MM.1S (cell line): ENCODE data around the gene FRMD3.

Experiments used
- CTCF ChIP-seq: fragments of 300-600 bp; sonication (generic); IDR thresholded peaks from 2 replicates; pipeline ENCODE4 v1.5.1; 2016; ENCODE audit warnings: antibody characterized with exemption, low read length, mixed read lengths
- EZH2phosphoT487 ChIP-seq: fragments of 300-600 bp; sonication (generic); IDR thresholded peaks from 2 replicates; pipeline ENCODE4 v1.6.1; 2018; ENCODE audit warnings: antibody characterized with exemption, low read length

GRCh38 chr9:83557317-83557716 is 19.1 kb upstream of the FRMD3 start:
- TF ChIP-seq CTCF: no peak
- TF ChIP-seq EZH2phosphoT487: no peak
